Measurements from ENCODE around the gene CMIP.

DNA sequence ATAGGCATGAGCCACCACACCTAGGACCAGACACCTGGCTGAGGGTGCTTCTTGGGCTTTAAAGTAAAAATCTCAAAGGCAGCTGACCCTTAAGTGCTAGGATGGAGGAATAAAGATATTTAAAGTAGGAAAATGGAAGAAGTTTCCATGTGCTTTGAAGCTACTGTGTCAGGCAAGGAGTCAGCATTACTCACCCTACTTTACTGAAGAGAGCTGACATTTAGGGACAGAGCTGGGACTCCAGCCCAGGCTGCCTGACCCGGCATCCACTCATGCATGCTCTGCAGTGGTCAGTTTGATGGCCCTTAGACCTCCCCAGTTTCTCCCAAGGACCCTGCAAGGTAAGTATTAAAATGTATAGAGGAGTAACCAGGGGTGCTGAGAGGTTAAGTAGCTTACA, 209.7 kb downstream of the CMIP start:
- TF ChIP-seq CTCF (IDR thresholded peaks at IDR 0.05) (no peak), EZH2phosphoT487 (IDR thresholded peaks at IDR 0.05) (no peak)

Measured in neural progenitor cell (in vitro differentiated cells).